Measurements from ENCODE around the gene CCNL2.

The CCNL2 gene

GRCh38 chr1:1340791-1341548, 58.2 kb downstream of the CCNL2 start:
- DNase-seq: no peak

- DNase-seq: no peak
Observed at GRCh38 chr1:1340185-1340584, 59.0 kb downstream of the CCNL2 start.

GRCh38 chr1:1338278-1338677, 60.9 kb downstream of the CCNL2 start:
- DNase-seq: no peak

GRCh38 chr1:1337793-1338147, 61.4 kb downstream of the CCNL2 start:
- no peak for DNase-seq

- no peak for DNase-seq
Observed at GRCh38 chr1:1336931-1337792, 62.0 kb downstream of the CCNL2 start.

- no peak for DNase-seq
Observed at GRCh38 chr1:1336446-1336845, 62.7 kb downstream of the CCNL2 start.

GRCh38 chr1:1335792-1336248, 63.3 kb downstream of the CCNL2 start:
- no peak for DNase-seq
